Measurements from ENCODE around the gene CNNM4. TPM values are rescaled to one million over a fixed set of nuclear protein-coding genes. Genes with fewer than 3 reads are reported as not detected.

The CNNM4 gene
- total and polyA plus RNA-seq, 2 of the 4 experiments (the other 2 are of a cell fraction): 2.0 to 4.1 TPM

DNA sequence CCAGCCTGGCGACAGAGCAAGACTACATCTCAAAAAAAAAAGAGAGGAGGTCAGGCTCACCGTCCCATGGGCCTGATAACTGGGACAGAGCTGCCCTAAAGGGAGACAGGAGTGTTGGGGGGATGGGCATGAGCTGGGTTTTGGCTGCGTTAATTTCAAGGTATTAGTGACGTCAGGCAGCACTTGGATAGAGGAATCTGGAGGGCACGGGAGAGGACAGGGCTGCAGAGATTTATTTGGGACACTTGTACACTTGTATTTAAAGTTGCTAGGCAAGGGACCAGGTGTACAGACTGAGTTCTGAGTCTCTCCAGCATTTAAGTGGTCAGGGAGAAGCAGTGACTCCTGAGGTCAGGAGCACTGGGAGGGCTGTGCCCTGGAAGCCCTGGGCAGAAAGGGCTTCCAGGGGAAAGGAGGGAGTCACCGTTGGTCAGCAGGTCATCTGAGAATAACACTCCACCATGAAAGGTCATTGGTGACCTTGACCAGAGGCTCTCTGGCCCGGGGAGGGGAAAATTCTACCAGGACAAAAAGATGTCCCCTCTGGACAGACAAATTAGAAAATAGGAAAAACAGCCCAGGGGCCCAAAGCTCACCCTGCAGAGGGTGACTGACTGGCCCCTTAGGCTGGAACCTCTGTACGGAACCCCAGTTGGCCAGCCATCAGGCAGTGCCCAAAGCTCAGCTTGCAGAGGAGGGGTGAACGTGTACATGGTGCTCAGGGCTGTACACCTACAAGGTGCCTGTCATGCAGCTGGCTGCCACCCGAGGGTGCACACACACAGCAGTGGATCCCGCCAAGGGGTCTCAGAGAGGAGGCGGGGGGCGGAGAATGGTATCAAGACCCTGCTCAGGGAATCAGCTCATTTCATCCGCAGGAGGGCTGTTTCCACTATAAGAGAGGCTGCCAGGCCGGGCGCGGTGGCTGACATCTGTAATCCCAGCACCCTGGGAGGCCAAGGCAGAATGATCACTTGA lies 32.4 kb downstream of the CNNM4 start:
- intact Hi-C loops (cut with micrococcal nuclease): no loop called here
- Histone ChIP-seq H2AK5ac (ENCODE audit: low read depth, low read length) (no peak overlapping the region), H3K9me1 (ENCODE audit: insufficient read depth, low read length) (0 out of 2 replicates have a peak, but pooled peaks cover 6% of the 10 kb centered on the region), H4K20me1 (ENCODE audit: insufficient read depth, low read length) (no peaks in the 10 kb centered on the region), H2AFZ (replicated peaks; ENCODE audit: low read length, poor library complexity) (peak overlapping the region; percentile 48), H3K4me1 (ENCODE audit: control insufficient read depth, insufficient read depth, low read length) (peaks cover 2% of the 10 kb centered on the region), H3K4ac (ENCODE audit: low read depth, low read length) (no peak overlapping the region), H3K79me1 (ENCODE audit: low read depth in 1 of 2, low read length in 2 of 2) (no peaks in the 10 kb centered on the region; a peak in 1 of 4 replicates), H3K4me2 (ENCODE audit: low read depth, low read length) (no peak overlapping the region), H3K36me3 (ENCODE audit: control insufficient read depth, insufficient read depth, low read length) (no peaks in the 10 kb centered on the region), H3K14ac (replicated peaks; ENCODE audit: low read depth, low read length) (no peak overlapping the region), H2BK20ac (ENCODE audit: low read depth, low read length) (no peak overlapping the region), H3K56ac (ENCODE audit: extremely low read depth, insufficient read depth, low read length) (no peak overlapping the region), H3K27ac (ENCODE audit: insufficient read depth, low read length) (no peak overlapping the region), H2AK9ac (replicated peaks; ENCODE audit: low read depth, low read length, poor library complexity) (no peak overlapping the region), H2BK120ac (ENCODE audit: low read depth, low read length) (no peak overlapping the region), H3K4me3 (ENCODE audit: insufficient read depth, low read depth, low read length) (no peak overlapping the region), H4K5ac (ENCODE audit: low read depth, low read length) (no peak overlapping the region), H3K18ac (ENCODE audit: low read depth, low read length) (no peak overlapping the region), H3K9ac (ENCODE audit: low read depth, low read length) (no peak overlapping the region), H4K8ac (ENCODE audit: low read depth in 2 of 2, low read length in 2 of 2) (no peak overlapping the region), H3K23ac (ENCODE audit: low read depth, low read length) (no peak overlapping the region), H2BK15ac (ENCODE audit: low read depth, low read length) (no peak overlapping the region), H2BK5ac (ENCODE audit: low read depth, low read length, poor library complexity, severe bottlenecking) (no peak overlapping the region), H3K27me3 (ENCODE audit: control insufficient read depth, insufficient read depth, low read length) (no peaks in the 10 kb centered on the region), H4K91ac (ENCODE audit: insufficient read depth, low read depth, low read length) (no peak overlapping the region), H3K9me3 (ENCODE audit: control insufficient read depth, insufficient read depth, low read length) (no peaks in the 10 kb centered on the region)
- 84% methylated on average over 11 of the region's 17 CpGs; no CpG with 5 or more reads in 1 of the 2 experiments for WGBS, 2 experiments (ENCODE audit: extremely low coverage in 2 of 2, insufficient read length in 1 of 2)
- dilution Hi-C loops (cut with HindIII; ENCODE audit: low sequenced_read_pairs, unreplicated experiment): no loop called here
- ATAC-seq (ENCODE audit: low read depth): no peak
- in situ Hi-C loops (cut with MboI; ENCODE audit: low sequenced_read_pairs): no loop called here
- CTCF ChIA-PET: interaction anchor here (0.7 kb wide), 1 partner anchor 28 kb away, joined by 4 read pairs; no protein-coding TSS in a partner anchor
- no TSS peak for BruUV-seq (replicated peaks)
- no peak for TF ChIP-seq MXI1 (IDR thresholded peaks at IDR 0.05; ENCODE audit: borderline replicate concordance, low read depth, low read length)
- POLR2A ChIA-PET (ENCODE audit: unreplicated experiment): no interaction called here
- no peak for DNase-seq
